ENCODE measurements around the gene PAFAH2.

DNA sequence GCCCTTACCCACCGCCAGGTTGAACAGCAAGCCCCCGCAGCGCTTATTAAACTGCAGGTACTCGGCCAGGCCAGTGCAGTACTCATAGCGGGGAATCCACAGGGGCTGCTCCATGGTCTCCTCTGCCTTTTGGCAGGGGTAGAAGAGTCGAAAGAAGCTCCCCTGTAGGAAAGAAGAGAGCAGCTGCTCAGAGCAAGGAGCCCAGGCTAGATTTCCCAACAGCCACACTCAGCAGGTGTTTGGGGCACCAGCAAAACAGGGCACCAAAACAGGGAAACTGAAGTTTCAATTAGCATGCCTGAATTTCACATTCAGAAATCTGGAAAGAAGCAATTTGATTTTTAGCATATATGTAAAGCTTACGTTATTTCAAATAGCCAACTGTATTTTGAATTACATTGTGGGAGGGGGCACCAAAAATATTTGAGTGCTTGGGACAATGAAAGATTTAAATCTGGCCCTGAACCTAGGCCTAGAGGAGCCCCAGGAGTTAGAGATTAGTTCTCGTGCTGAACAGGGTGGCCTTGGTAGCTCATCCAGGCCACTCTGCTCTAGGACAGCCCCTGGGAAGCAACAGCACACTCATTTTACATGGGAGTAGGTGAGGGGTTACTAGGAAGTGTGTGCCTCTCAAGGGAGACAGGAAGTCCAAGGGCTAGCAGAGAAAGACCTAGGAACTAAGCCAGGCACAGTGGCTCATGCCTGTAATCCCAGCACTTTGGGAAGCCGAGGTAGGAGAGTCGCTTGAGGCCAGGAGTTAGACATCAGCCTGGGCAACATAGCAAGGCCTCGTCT is 8.2 kb downstream of the PAFAH2 start:
- TF ChIP-seq YY1 (tag by site-specific recombination; IDR thresholded peaks at IDR 0.05) = no peak
- no peak for TF ChIP-seq REST (tag by site-specific recombination; IDR thresholded peaks at IDR 0.05)
- TF ChIP-seq, protein P1, sequence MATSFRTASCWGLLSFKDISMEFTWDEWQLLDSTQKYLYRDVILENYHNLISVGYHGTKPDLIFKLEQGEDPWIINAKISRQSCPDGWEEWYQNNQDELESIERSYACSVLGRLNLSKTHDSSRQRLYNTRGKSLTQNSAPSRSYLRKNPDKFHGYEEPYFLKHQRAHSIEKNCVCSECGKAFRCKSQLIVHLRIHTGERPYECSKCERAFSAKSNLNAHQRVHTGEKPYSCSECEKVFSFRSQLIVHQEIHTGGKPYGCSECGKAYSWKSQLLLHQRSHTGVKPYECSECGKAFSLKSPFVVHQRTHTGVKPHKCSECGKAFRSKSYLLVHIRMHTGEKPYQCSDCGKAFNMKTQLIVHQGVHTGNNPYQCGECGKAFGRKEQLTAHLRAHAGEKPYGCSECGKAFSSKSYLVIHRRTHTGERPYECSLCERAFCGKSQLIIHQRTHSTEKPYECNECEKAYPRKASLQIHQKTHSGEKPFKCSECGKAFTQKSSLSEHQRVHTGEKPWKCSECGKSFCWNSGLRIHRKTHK (tag by site-specific recombination; IDR thresholded peaks at IDR 0.05) = no peak
- TF ChIP-seq, protein P2, sequence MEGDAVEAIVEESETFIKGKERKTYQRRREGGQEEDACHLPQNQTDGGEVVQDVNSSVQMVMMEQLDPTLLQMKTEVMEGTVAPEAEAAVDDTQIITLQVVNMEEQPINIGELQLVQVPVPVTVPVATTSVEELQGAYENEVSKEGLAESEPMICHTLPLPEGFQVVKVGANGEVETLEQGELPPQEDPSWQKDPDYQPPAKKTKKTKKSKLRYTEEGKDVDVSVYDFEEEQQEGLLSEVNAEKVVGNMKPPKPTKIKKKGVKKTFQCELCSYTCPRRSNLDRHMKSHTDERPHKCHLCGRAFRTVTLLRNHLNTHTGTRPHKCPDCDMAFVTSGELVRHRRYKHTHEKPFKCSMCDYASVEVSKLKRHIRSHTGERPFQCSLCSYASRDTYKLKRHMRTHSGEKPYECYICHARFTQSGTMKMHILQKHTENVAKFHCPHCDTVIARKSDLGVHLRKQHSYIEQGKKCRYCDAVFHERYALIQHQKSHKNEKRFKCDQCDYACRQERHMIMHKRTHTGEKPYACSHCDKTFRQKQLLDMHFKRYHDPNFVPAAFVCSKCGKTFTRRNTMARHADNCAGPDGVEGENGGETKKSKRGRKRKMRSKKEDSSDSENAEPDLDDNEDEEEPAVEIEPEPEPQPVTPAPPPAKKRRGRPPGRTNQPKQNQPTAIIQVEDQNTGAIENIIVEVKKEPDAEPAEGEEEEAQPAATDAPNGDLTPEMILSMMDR (tag by site-specific recombination; IDR thresholded peaks at IDR 0.05) = no peak
- TF ChIP-seq ZBTB7A (tag by site-specific recombination; IDR thresholded peaks at IDR 0.05; ENCODE audit: low read depth) = no peak
- no peak for TF ChIP-seq ZNF776 (tag by site-specific recombination; IDR thresholded peaks at IDR 0.05; ENCODE audit: borderline replicate concordance)
- no peak for TF ChIP-seq ZBTB26 (tag by site-specific recombination; optimal IDR thresholded peaks at IDR 0.05)
- no peak for TF ChIP-seq ZNF121 (tag by site-specific recombination; IDR thresholded peaks at IDR 0.05)
- no peak for TF ChIP-seq ZNF792 (tag by site-specific recombination; IDR thresholded peaks at IDR 0.05)
- TF ChIP-seq, protein P3, sequence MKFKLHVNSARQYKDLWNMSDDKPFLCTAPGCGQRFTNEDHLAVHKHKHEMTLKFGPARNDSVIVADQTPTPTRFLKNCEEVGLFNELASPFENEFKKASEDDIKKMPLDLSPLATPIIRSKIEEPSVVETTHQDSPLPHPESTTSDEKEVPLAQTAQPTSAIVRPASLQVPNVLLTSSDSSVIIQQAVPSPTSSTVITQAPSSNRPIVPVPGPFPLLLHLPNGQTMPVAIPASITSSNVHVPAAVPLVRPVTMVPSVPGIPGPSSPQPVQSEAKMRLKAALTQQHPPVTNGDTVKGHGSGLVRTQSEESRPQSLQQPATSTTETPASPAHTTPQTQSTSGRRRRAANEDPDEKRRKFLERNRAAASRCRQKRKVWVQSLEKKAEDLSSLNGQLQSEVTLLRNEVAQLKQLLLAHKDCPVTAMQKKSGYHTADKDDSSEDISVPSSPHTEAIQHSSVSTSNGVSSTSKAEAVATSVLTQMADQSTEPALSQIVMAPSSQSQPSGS (tag by site-specific recombination; IDR thresholded peaks at IDR 0.05; ENCODE audit: low read depth) = no peak
- TF ChIP-seq, protein P4, sequence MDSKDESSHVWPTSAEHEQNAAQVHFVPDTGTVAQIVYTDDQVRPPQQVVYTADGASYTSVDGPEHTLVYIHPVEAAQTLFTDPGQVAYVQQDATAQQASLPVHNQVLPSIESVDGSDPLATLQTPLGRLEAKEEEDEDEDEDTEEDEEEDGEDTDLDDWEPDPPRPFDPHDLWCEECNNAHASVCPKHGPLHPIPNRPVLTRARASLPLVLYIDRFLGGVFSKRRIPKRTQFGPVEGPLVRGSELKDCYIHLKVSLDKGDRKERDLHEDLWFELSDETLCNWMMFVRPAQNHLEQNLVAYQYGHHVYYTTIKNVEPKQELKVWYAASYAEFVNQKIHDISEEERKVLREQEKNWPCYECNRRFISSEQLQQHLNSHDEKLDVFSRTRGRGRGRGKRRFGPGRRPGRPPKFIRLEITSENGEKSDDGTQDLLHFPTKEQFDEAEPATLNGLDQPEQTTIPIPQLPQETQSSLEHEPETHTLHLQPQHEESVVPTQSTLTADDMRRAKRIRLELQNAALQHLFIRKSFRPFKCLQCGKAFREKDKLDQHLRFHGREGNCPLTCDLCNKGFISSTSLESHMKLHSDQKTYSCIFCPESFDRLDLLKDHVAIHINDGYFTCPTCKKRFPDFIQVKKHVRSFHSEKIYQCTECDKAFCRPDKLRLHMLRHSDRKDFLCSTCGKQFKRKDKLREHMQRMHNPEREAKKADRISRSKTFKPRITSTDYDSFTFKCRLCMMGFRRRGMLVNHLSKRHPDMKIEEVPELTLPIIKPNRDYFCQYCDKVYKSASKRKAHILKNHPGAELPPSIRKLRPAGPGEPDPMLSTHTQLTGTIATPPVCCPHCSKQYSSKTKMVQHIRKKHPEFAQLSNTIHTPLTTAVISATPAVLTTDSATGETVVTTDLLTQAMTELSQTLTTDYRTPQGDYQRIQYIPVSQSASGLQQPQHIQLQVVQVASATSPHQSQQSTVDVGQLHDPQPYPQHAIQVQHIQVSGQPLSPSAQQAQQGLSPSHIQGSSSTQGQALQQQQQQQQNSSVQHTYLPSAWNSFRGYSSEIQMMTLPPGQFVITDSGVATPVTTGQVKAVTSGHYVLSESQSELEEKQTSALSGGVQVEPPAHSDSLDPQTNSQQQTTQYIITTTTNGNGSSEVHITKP (tag by site-specific recombination; IDR thresholded peaks at IDR 0.05) = no peak
- no peak for TF ChIP-seq ZNF274 (IDR thresholded peaks at IDR 0.05; ENCODE audit: low read length)
- TF ChIP-seq ZNF274 (tag by site-specific recombination; IDR thresholded peaks at IDR 0.05; ENCODE audit: borderline replicate concordance) = no peak
- TF ChIP-seq ZNF785 (tag by site-specific recombination; IDR thresholded peaks at IDR 0.05) = no peak
- TF ChIP-seq, protein P5, sequence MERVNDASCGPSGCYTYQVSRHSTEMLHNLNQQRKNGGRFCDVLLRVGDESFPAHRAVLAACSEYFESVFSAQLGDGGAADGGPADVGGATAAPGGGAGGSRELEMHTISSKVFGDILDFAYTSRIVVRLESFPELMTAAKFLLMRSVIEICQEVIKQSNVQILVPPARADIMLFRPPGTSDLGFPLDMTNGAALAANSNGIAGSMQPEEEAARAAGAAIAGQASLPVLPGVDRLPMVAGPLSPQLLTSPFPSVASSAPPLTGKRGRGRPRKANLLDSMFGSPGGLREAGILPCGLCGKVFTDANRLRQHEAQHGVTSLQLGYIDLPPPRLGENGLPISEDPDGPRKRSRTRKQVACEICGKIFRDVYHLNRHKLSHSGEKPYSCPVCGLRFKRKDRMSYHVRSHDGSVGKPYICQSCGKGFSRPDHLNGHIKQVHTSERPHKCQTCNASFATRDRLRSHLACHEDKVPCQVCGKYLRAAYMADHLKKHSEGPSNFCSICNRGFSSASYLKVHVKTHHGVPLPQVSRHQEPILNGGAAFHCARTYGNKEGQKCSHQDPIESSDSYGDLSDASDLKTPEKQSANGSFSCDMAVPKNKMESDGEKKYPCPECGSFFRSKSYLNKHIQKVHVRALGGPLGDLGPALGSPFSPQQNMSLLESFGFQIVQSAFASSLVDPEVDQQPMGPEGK (tag by site-specific recombination; IDR thresholded peaks at IDR 0.05) = no peak
